ENCODE measurements around the gene MYL6. TPM values are rescaled to one million over a fixed set of nuclear protein-coding genes. Genes with fewer than 3 reads are reported as not detected.
A peak's percentile ranks its signal among the peaks of the same experiment; 100 is the strongest.

The MYL6 gene
- total and polyA plus RNA-seq, 2 donors (not counting 3 experiments of a cell fraction or from before 2014, with no cell fraction given): 2,543 to 8,470 TPM

DNA sequence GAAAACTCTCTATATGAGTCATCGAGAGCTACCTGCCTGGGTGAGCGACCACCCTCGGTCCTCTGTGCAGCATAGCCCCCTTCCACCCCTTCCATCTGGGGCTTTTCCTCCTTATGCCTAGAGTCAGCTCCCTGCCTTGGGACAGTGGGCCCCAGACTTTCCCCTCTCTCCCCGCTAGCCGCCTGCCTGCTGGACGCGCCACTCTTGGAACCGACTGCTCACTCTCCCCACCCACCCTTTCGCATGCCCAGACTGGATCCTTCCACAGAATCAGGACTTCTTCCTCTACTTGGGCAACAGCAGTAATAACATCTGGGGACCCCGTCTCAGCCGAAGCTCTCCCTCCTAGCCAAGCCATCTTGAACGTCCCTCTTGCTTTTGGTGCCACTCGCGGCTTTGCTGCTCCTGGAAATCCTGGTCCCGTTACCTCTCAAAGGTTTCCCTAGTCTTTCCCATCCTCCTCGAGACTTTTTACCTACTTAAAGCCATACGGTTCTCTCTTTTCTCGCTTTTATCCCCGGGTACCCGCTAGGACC lies 29.4 kb upstream of the MYL6 start:
- Histone ChIP-seq H2AFZ (ENCODE audit: low read depth, low read length) (peak overlapping the region; percentile 16), H3K4me1 (ENCODE audit: control insufficient read depth, extremely low read depth, insufficient read depth, low read length) (peaks cover 28% of the 10 kb centered on the region), H3K27me3 (ENCODE audit: control insufficient read depth in 2 of 2, insufficient read depth in 2 of 2, low read length in 2 of 2) (no peaks in the 10 kb centered on the region), H3K9me1 (replicated peaks; ENCODE audit: control insufficient read depth, extremely low read depth, insufficient read depth, low read length) (no peaks in the 10 kb centered on the region), H3K27ac (ENCODE audit: insufficient read depth, low read depth, low read length) (peak overlapping the region; percentile 23), H3K9ac (replicated peaks; ENCODE audit: extremely low read depth, insufficient read depth, low read length) (peak overlapping the region; percentile 66), H3K36me3 (ENCODE audit: control insufficient read depth in 2 of 2, extremely low read depth in 1 of 2, insufficient read depth in 2 of 2, low read length in 2 of 2) (peaks cover 9 to 28% of the 10 kb centered on the region in 2 experiments), H4K20me1 (replicated peaks; ENCODE audit: control insufficient read depth, extremely low read depth, insufficient read depth, low read length) (no peaks in the 10 kb centered on the region), H3K4me2 (ENCODE audit: insufficient read depth, low read length) (peak overlapping the region; percentile 54), H3K9me3 (replicated peaks; ENCODE audit: control insufficient read depth, insufficient read depth, low read length) (no peaks in the 10 kb centered on the region), H3K4me3 (replicated peaks in 1 of 3; ENCODE audit: insufficient read depth in 1 of 3, low read depth in 1 of 3, low read length in 3 of 3) (peak overlapping the region; percentile 63 to 75 (median 68)), H3K79me2 (ENCODE audit: control insufficient read depth, insufficient read depth, low read length) (peaks cover 19% of the 10 kb centered on the region)
- BruUV-seq (replicated peaks): no TSS peak
- intact Hi-C loops (cut with micrococcal nuclease): loop anchor here (1.0 kb wide), 1 partner anchor 24 kb away; the partner anchor contains the start of gene MYL6B
- DNase-seq (ENCODE audit: low read depth, low spot score) (peak; percentile 44), FAIRE-seq (peak; percentile 67)
- CTCF ChIA-PET: interaction anchor here (0.9 to 3.1 kb wide), 14 partner anchors 8 to 390 kb away, joined by 3 to 40 read pairs (median 6); partner anchors contain the start of genes MYL6, MYL6B, RNF41 and SMARCC2
- TF ChIP-seq FOS (IDR thresholded peaks at IDR 0.05; ENCODE audit: borderline replicate concordance, insufficient read depth, low read length): no peak
- no peak for TF ChIP-seq EZH2 (IDR thresholded peaks at IDR 0.05; ENCODE audit: borderline replicate concordance, low read depth, low read length, severe bottlenecking)
- no peak for TF ChIP-seq POLR2A (IDR thresholded peaks at IDR 0.05; ENCODE audit: low read depth, low read length)
- TF ChIP-seq MAX (IDR thresholded peaks at IDR 0.05; ENCODE audit: insufficient read depth, insufficient read length): no peak
- TF ChIP-seq, protein P1, sequence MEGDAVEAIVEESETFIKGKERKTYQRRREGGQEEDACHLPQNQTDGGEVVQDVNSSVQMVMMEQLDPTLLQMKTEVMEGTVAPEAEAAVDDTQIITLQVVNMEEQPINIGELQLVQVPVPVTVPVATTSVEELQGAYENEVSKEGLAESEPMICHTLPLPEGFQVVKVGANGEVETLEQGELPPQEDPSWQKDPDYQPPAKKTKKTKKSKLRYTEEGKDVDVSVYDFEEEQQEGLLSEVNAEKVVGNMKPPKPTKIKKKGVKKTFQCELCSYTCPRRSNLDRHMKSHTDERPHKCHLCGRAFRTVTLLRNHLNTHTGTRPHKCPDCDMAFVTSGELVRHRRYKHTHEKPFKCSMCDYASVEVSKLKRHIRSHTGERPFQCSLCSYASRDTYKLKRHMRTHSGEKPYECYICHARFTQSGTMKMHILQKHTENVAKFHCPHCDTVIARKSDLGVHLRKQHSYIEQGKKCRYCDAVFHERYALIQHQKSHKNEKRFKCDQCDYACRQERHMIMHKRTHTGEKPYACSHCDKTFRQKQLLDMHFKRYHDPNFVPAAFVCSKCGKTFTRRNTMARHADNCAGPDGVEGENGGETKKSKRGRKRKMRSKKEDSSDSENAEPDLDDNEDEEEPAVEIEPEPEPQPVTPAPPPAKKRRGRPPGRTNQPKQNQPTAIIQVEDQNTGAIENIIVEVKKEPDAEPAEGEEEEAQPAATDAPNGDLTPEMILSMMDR (IDR thresholded peaks at IDR 0.05; ENCODE audit: extremely low read depth in 1 of 2, insufficient read depth in 1 of 2, low read depth in 1 of 2, low read length in 2 of 2): no peak
- TF ChIP-seq JUN (IDR thresholded peaks at IDR 0.05; ENCODE audit: borderline replicate concordance, insufficient read depth, insufficient read length, low read depth): no peak
- no peak for TF ChIP-seq GATA2 (IDR thresholded peaks at IDR 0.05; ENCODE audit: insufficient read depth, insufficient read length, low read depth, low read length)
- no peak for TF ChIP-seq POLR2AphosphoS5 (IDR thresholded peaks at IDR 0.05; ENCODE audit: insufficient read depth, low read depth, low read length)
- no peak for TF ChIP-seq MYC (IDR thresholded peaks at IDR 0.05; ENCODE audit: low read depth, low read length)
- POLR2A ChIA-PET: interaction anchor here (0.6 to 2.6 kb wide), 9 partner anchors 10 to 206 kb away, joined by 3 to 38 read pairs (median 6); partner anchors contain the start of genes MYL6, PA2G4, RNF41 and ZC3H10
- dilution Hi-C loops (cut with MboI; ENCODE audit: extremely low pct_ligation_motif_present, low sequenced_read_pairs): no loop called here
